ENCODE data around the gene DNAL1.

GRCh38 chr14:73746520-73747378, 102.0 kb downstream of the DNAL1 start:
- TF ChIP-seq CTCF (conservative IDR thresholded peaks at IDR 0.05; ENCODE audit: low read depth, low read length) (peak; percentile 24; the same call in 1 of the 2 replicates), EZH2 (IDR thresholded peaks at IDR 0.05; ENCODE audit: borderline replicate concordance, low read depth, low read length, poor library complexity, severe bottlenecking) (no peak)

All from A673 (cell line).